Tibial nerve (tissue), 4 donors: ENCODE measurements around the gene NXPH1. TPM values are rescaled to one million over a fixed set of nuclear protein-coding genes. Genes with fewer than 3 reads are reported as not detected.

Experiments
- DNase-seq, 2 donors: peaks; one replicate each; pipeline ENCODE4 v3.0.0-alpha.2; 2019; ENCODE audit warnings: low spot score in 2 of 2
- H3K27ac ChIP-seq, 4 donors: fragments of 200-600 bp; sonication (generic) in 3 of 4; one replicate each; pipeline ENCODE4 v1.5.1; 2017 to 2019; ENCODE audit warnings: mild to moderate bottlenecking in 1 of 4
- H3K27me3 ChIP-seq, 2 donors: fragments of 200-600 bp; sonication (generic) in 1 of 2; one replicate each; pipeline versions ENCODE4 v1.5.1 to v1.6.0; 2017 to 2019
- H3K36me3 ChIP-seq, 3 donors: fragments of 200-600 bp; sonication (generic); one replicate each; pipeline ENCODE4 v1.5.1; 2018 to 2019
- H3K4me1 ChIP-seq, 4 donors: fragments of 200-600 bp; sonication (generic) in 3 of 4; one replicate each; pipeline ENCODE4 v1.5.1; 2017 to 2019
- H3K4me3 ChIP-seq, 4 donors: fragments of 200-600 bp; sonication (generic) in 3 of 4; one replicate each; pipeline ENCODE4 v1.5.1; 2017 to 2019; ENCODE audit warnings: mild to moderate bottlenecking in 1 of 4, moderate library complexity in 1 of 4
- H3K9me3 ChIP-seq, 4 donors: fragments of 200-600 bp; sonication (generic) in 3 of 4; one replicate each; pipeline ENCODE4 v1.5.1; 2017 to 2019
- CTCF ChIP-seq, 5 experiments: fragments of 200-600 bp in 3 of 5; fragments of 450-650 bp in 2 of 5; sonication (generic) in 3 of 5; IDR thresholded peaks; one replicate each; pipeline ENCODE4 v1.5.1; 2016 to 2019; ENCODE audit warnings: antibody characterized with exemption in 5 of 5, mild to moderate bottlenecking in 3 of 5, moderate library complexity in 2 of 5
- EP300 ChIP-seq, 2 donors: sonication (generic); formaldehyde crosslinking; IDR thresholded peaks; one replicate each; pipeline ENCODE4 v1.6.1; 2017; ENCODE audit warnings: antibody characterized with exemption in 2 of 2, mild to moderate bottlenecking in 1 of 2
- POLR2A ChIP-seq, 2 donors: fragments of 450-650 bp; IDR thresholded peaks; one replicate each; pipeline ENCODE4 v1.6.1; 2017; ENCODE audit warnings: antibody characterized with exemption in 2 of 2, mild to moderate bottlenecking in 2 of 2, moderate library complexity in 2 of 2
- WGBS, 2 donors: methylation state at CpG; one replicate each; pipeline ENCODE4 v1.1.5; 2018; 5-methylcytosine and 5-hydroxymethylcytosine counted together
- total RNA-seq, 4 donors: library from RNA; depleted of rRNA; stranded (reverse); fragments of >200 nt; gene quantifications; one replicate each; pipeline ENCODE4 v1.1.0, GENCODE V29; 2016

Gene NXPH1
- total RNA-seq, 4 donors from 2014 or later, result not detected

DNA sequence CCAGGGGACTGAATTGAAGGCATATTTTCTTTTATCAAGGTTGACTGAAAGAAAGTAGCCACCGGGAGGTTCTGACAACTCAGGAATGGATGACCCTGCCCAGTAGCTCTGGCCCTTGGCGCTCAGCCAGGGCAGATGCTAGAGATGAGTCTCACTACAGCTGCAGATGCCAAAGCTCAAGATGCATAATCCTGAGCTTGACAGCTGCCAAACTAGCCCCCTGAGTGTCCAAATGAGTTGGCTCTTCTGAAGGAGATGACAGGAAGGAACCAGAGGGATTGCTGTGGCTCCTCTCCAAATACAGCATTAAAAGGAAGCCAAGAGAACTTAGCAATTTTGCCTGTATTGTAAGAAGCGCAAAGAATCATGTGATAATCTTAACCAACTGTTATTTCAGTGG is 78.4 kb downstream of the NXPH1 start:
- TF ChIP-seq EP300 (IDR thresholded peaks at IDR 0.05) (no peak), CTCF (IDR thresholded peaks at IDR 0.05) (no peak), POLR2A (IDR thresholded peaks at IDR 0.05) (no peak)
- Histone ChIP-seq H3K4me3 (no peak overlapping the region), H3K36me3 (no peaks in the 10 kb centered on the region), H3K9me3 (no peaks in the 10 kb centered on the region), H3K27me3 (no peaks in the 10 kb centered on the region), H3K4me1 (no peaks in the 10 kb centered on the region), H3K27ac (no peak overlapping the region)
- DNase-seq, result peak in 1 of 2 donors; percentile 13
- WGBS, 2 donors, result 37 to 53% methylated on average over 3 of the region's 3 CpGs

GRCh38 chr7:8514781-8515519 is 81.5 kb downstream of the NXPH1 start:
- Histone ChIP-seq H3K4me1 (no peaks in the 10 kb centered on the region), H3K27me3 (no peaks in the 10 kb centered on the region), H3K27ac (no peak overlapping the region), H3K4me3 (no peak overlapping the region), H3K36me3 (no peaks in the 10 kb centered on the region), H3K9me3 (no peaks in the 10 kb centered on the region)
- TF ChIP-seq EP300 (IDR thresholded peaks at IDR 0.05), result no peak
- no peak for TF ChIP-seq CTCF (IDR thresholded peaks at IDR 0.05)
- TF ChIP-seq POLR2A (IDR thresholded peaks at IDR 0.05), result no peak
- 24 to 32% methylated on average over 3 of the region's 3 CpGs for WGBS, 2 donors
- no peak for DNase-seq

DNA sequence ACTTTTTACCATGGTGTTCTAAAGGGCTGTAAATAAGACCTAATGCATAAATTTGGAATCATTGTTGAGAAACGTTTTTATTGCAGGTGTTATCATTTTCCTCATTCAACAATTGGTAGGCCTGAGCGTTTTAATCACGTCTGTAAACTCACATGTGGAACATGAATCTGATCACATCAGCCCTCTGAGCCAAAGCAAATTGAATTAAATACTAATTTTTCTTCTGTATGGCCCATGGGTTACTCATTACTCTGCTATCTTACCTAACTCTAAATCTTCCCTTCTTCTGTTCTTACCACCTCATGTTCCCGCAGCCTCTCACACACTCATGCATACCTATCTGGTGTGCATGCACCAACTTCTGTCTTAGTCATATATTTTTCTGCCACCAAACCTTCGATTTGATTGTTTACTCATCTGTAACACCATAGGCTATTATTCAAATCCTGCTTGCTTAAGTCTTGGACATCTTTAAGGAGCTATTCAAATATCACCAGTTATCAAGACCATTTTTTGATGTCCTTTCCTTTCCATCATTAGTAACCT is 82.3 kb downstream of the NXPH1 start:
- Histone ChIP-seq H3K4me3 (no peak overlapping the region), H3K9me3 (no peaks in the 10 kb centered on the region), H3K4me1 (no peaks in the 10 kb centered on the region), H3K36me3 (no peaks in the 10 kb centered on the region), H3K27ac (no peak overlapping the region), H3K27me3 (no peaks in the 10 kb centered on the region)
- 66 to 69% methylated on average over 5 of the region's 5 CpGs for WGBS, 2 donors
- TF ChIP-seq POLR2A (IDR thresholded peaks at IDR 0.05) (no peak), EP300 (IDR thresholded peaks at IDR 0.05) (no peak), CTCF (IDR thresholded peaks at IDR 0.05) (no peak)
- DNase-seq, result no peak

DNA sequence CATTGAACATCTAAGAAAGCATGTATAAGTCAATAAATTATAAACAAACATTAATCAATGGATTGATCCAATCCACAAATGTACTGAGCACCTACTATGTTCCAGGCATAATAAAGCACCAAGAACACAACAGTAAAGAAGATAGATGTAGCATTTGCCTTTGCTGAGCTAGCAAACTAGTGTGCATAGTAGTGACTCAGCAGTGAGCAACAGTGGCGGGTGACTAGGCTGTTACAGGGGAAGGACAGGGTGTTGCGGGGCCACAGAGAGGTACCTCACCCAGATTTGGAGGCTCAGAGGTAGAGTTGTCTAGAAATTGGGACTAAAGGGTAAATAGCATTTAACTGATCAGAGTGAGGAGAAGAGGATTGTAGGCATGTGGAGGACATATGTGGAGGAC is 83.6 kb downstream of the NXPH1 start:
- 95 to 96% methylated on average over 2 of the region's 2 CpGs for WGBS, 2 donors
- Histone ChIP-seq H3K27ac (no peak overlapping the region), H3K36me3 (no peaks in the 10 kb centered on the region), H3K4me1 (no peaks in the 10 kb centered on the region), H3K27me3 (no peaks in the 10 kb centered on the region), H3K4me3 (no peak overlapping the region), H3K9me3 (no peaks in the 10 kb centered on the region)
- DNase-seq, result no peak
- TF ChIP-seq POLR2A (IDR thresholded peaks at IDR 0.05) (no peak), CTCF (IDR thresholded peaks at IDR 0.05) (no peak), EP300 (IDR thresholded peaks at IDR 0.05) (no peak)

- H3K4me3 ChIP-seq, result no peak overlapping the region
- H3K4me1 ChIP-seq, result no peaks in the 10 kb centered on the region
Observed at GRCh38 chr7:8528311-8528710, 94.9 kb downstream of the NXPH1 start.

More at GRCh38 chr7:8528311-8528710, 94.9 kb downstream of the NXPH1 start:
- TF ChIP-seq POLR2A (IDR thresholded peaks at IDR 0.05), result no peak
- no peak for TF ChIP-seq EP300 (IDR thresholded peaks at IDR 0.05)
- TF ChIP-seq CTCF (IDR thresholded peaks at IDR 0.05), result no peak
- H3K27me3 ChIP-seq, result no peaks in the 10 kb centered on the region
- no peak for DNase-seq
- no peaks in the 10 kb centered on the region for H3K36me3 ChIP-seq
- H3K27ac ChIP-seq, result no peak overlapping the region
- 50 to 61% methylated on average over 2 of the region's 2 CpGs for WGBS, 2 donors
- peaks cover 0 to 20% (median 0%) of the 10 kb centered on the region in 4 donors for H3K9me3 ChIP-seq
